Measurements from ENCODE around the gene PRMT1. TPM values are rescaled to one million over a fixed set of nuclear protein-coding genes. Genes with fewer than 3 reads are reported as not detected.

Gene PRMT1
- total and polyA plus RNA-seq, 2 of the 13 experiments (the other 11 are each of a cell fraction or from before 2014, with no cell fraction given), result 324 to 374 TPM

DNA sequence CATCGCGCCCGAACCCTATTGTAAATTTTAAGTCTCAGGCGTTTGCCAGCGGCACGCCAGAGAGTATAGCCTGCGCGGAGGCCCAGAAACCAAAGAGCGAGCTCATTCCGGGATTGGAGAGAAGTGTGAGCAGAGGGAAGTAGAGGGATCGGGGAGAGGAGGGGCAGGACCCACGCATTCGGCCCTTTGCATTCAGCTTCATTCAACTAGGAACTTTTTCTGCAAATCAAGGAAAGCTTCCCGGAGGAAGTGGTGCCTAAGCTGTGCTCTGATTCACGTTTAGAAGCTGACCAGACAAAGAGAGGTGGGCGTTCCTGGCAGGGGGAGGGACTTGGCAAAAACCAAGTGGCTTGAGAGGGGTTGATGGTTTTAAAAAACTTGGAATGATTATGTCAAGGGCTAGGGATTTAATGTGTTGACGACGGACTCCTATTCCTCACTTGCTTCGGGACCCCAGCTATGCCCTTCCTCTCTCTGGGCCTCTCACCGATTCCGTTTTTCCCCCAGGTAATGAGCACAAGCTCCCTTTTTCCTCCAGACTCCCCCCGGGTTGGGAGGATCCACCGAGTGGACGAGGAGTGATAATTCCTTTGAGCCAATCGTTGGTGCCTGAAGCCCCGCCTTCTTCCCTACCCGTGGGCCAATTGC is 811 bp upstream of the PRMT1 start (continued):
- TF ChIP-seq, protein P1, sequence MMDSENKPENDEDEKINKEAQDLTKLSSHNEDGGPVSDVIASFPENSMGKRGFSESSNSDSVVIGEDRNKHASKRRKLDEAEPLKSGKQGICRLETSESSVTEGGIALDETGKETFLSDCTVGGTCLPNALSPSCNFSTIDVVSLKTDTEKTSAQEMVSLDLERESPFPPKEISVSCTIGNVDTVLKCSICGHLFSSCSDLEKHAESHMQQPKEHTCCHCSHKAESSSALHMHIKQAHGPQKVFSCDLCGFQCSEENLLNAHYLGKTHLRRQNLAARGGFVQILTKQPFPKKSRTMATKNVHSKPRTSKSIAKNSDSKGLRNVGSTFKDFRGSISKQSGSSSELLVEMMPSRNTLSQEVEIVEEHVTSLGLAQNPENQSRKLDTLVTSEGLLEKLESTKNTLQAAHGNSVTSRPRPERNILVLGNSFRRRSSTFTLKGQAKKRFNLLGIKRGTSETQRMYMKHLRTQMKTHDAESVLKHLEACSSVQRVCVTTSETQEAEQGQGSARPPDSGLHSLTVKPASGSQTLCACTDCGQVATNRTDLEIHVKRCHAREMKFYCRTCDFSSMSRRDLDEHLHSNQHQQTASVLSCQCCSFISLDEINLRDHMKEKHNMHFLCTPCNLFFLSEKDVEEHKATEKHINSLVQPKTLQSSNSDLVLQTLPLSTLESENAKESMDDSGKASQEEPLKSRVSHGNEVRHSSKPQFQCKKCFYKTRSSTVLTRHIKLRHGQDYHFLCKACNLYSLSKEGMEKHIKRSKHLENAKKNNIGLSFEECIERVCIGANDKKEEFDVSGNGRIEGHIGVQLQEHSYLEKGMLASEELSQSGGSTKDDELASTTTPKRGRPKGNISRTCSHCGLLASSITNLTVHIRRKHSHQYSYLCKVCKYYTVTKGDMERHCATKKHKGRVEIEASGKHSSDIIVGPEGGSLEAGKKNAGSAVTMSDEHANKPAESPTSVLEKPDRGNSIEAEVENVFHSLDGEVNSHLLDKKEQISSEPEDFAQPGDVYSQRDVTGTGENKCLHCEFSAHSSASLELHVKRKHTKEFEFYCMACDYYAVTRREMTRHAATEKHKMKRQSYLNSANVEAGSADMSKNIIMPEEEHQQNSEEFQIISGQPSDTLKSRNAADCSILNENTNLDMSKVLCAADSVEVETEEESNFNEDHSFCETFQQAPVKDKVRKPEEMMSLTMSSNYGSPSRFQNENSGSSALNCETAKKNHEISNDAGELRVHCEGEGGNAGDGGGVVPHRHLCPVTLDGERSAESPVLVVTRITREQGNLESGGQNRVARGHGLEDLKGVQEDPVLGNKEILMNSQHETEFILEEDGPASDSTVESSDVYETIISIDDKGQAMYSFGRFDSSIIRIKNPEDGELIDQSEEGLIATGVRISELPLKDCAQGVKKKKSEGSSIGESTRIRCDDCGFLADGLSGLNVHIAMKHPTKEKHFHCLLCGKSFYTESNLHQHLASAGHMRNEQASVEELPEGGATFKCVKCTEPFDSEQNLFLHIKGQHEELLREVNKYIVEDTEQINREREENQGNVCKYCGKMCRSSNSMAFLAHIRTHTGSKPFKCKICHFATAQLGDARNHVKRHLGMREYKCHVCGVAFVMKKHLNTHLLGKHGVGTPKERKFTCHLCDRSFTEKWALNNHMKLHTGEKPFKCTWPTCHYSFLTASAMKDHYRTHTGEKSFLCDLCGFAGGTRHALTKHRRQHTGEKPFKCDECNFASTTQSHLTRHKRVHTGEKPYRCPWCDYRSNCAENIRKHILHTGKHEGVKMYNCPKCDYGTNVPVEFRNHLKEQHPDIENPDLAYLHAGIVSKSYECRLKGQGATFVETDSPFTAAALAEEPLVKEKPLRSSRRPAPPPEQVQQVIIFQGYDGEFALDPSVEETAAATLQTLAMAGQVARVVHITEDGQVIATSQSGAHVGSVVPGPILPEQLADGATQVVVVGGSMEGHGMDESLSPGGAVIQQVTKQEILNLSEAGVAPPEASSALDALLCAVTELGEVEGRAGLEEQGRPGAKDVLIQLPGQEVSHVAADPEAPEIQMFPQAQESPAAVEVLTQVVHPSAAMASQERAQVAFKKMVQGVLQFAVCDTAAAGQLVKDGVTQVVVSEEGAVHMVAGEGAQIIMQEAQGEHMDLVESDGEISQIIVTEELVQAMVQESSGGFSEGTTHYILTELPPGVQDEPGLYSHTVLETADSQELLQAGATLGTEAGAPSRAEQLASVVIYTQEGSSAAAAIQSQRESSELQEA (CRISPR knock-in tag; IDR thresholded peaks at IDR 0.05; ENCODE audit: not compliant biosample characterization), result no peak
- TF ChIP-seq KDM3A (CRISPR knock-in tag; IDR thresholded peaks at IDR 0.05; ENCODE audit: low read depth) (no peak), ZNF674 (CRISPR knock-in tag; IDR thresholded peaks at IDR 0.05; ENCODE audit: low read depth) (no peak), SOX6 (IDR thresholded peaks at IDR 0.05) (no peak), SOX6 (CRISPR knock-in tag; IDR thresholded peaks at IDR 0.05) (no peak; the same call in 1 of the 2 replicates), SMAD3 (CRISPR knock-in tag; IDR thresholded peaks at IDR 0.05) (0 out of 2 replicates have a peak, but pooled peaks have one; percentile 19), TCF7 (IDR thresholded peaks at IDR 0.05; ENCODE audit: low read depth) (no peak), ZNF781 (CRISPR knock-in tag; IDR thresholded peaks at IDR 0.05; ENCODE audit: borderline replicate concordance, not compliant biosample characterization) (no peak), ZNF101 (CRISPR knock-in tag; IDR thresholded peaks at IDR 0.05; ENCODE audit: borderline replicate concordance, low read depth) (no peak), ZNF589 (CRISPR knock-in tag; conservative IDR thresholded peaks at IDR 0.05) (no peak), ERF (CRISPR knock-in tag; IDR thresholded peaks at IDR 0.05) (no peak), FOSL2 (CRISPR knock-in tag; IDR thresholded peaks at IDR 0.05) (peak; percentile 64)
- TF ChIP-seq, protein P2, sequence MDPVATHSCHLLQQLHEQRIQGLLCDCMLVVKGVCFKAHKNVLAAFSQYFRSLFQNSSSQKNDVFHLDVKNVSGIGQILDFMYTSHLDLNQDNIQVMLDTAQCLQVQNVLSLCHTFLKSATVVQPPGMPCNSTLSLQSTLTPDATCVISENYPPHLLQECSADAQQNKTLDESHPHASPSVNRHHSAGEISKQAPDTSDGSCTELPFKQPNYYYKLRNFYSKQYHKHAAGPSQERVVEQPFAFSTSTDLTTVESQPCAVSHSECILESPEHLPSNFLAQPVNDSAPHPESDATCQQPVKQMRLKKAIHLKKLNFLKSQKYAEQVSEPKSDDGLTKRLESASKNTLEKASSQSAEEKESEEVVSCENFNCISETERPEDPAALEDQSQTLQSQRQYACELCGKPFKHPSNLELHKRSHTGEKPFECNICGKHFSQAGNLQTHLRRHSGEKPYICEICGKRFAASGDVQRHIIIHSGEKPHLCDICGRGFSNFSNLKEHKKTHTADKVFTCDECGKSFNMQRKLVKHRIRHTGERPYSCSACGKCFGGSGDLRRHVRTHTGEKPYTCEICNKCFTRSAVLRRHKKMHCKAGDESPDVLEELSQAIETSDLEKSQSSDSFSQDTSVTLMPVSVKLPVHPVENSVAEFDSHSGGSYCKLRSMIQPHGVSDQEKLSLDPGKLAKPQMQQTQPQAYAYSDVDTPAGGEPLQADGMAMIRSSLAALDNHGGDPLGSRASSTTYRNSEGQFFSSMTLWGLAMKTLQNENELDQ (CRISPR knock-in tag; IDR thresholded peaks at IDR 0.05; ENCODE audit: borderline replicate concordance), result no peak
- TF ChIP-seq, protein P3, sequence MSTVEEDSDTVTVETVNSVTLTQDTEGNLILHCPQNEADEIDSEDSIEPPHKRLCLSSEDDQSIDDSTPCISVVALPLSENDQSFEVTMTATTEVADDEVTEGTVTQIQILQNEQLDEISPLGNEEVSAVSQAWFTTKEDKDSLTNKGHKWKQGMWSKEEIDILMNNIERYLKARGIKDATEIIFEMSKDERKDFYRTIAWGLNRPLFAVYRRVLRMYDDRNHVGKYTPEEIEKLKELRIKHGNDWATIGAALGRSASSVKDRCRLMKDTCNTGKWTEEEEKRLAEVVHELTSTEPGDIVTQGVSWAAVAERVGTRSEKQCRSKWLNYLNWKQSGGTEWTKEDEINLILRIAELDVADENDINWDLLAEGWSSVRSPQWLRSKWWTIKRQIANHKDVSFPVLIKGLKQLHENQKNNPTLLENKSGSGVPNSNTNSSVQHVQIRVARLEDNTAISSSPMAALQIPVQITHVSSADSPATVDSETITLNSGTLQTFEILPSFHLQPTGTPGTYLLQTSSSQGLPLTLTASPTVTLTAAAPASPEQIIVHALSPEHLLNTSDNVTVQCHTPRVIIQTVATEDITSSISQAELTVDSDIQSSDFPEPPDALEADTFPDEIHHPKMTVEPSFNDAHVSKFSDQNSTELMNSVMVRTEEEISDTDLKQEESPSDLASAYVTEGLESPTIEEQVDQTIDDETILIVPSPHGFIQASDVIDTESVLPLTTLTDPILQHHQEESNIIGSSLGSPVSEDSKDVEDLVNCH (CRISPR knock-in tag; IDR thresholded peaks at IDR 0.05), result no peak

Data from HepG2 (cell line).